HCEC 1CT (cell line): ENCODE measurements around the gene PICALM.

ENCODE experiments used
- DNase-seq: peaks from one replicate; pipeline ENCODE4 v3.0.0-alpha.2; 2017

PICALM gene

DNA sequence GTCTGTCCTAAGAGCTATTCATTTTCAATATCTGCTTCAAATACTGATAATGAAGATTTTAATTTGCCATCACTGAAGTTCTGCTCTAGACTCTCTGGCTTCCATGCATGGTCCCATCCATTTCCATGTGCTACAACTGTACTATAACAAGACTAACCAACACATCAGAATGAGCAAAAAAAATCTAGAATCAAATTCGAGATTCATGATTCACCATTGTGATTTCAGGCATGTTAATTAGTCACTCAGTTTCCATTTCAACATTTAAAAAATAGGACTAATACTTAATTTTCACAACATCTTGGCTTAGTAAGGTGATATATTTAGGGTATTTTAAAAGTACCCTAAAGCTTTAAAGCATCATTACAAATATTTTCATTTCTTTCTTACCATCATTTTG is 22.8 kb downstream of the PICALM start:
- peak; percentile 59 for DNase-seq

DNA sequence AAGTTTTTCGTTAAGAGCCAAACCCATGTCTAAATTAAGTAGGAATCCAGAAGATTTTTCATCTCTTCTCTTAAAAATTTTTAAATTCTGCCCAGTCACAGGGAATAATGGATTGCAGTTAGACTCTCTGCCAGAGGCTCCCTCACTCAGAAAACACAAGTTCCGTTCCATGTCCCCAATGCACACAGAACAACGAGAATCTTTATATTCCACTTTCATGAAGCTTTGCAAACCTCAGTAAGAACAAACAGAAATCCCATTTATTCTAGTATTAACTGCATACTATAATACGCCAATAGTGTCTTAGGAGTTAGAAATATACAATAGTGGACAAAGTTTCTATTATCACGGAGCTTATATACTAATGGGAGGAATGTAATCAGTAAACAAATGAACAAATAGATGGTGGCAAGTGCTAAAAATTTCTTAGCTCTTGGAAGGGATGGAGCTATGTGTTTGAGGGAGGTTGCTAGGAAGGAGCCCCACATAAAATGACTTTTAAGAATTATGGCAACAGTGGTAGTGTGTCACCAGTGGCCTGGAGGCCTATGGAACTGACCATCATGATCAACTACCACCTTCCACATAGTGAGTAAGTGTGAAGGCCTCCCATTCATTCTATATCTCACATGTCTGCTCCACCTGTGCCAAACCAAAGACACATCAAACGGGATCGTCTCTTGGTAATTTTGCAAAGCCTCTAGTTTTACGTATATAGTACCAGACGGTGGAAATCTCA is 24.9 kb downstream of the PICALM start:
- DNase-seq, result no peak

DNA sequence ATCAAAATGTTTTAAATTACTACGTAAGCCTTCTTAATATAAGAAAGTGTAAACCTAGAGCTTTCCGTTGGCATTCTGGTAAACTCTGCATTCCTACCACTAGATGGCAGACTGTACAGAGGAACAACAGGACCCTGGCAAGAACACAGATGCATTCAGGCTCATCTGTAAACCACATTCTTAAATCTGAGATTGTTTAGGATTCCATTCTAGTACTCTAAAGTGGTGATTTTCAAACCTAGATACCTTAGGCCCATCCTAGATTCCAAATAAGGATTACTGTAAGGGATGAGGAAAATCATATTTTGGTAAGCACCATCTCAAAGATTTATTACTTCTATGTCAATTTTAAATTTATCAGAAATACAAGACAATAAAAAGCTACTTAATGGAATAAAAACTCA is 26.9 kb downstream of the PICALM start:
- DNase-seq, result peak; percentile 85

DNA sequence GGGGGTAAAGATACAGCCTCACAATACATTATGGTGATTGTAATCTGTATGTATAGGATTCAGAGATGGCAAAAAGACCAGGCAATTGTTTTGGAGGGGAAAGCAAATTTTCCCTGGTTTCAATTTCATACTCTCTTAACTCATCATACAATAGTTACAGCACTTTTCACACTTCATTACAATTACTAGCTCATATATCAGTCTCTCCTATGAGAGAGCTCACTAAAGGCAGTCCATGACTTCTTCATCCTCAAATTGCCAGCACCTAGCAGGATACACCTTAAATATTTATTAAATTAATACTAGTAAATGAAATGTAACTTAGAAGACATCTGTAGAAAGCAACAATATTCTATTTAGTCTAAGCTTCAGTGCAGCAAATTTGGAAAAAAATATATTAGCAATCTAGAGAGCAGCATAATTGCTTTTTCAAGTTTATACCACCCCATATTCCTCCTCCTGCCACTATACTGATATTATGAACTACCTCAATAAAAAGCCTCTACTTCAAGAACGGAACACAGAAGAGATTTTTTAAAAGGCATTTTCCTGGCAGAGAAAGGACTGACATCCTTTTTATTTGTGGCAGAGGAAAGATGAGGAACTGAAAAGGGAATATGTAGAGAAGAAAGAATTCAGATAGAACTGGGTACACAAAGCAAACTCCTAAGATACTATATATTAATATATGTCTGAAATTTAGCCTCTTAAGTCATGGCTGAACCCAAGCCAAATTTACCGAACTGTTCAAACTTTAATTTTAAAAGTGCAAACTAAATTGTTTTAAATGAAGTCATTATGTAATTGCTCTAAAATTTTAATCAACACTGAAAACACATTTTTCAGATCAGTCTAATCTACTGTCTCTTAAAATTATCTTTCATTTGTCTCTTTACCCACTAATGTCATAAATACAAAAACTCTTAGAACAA is 27.7 kb downstream of the PICALM start:
- DNase-seq, result no peak

DNA sequence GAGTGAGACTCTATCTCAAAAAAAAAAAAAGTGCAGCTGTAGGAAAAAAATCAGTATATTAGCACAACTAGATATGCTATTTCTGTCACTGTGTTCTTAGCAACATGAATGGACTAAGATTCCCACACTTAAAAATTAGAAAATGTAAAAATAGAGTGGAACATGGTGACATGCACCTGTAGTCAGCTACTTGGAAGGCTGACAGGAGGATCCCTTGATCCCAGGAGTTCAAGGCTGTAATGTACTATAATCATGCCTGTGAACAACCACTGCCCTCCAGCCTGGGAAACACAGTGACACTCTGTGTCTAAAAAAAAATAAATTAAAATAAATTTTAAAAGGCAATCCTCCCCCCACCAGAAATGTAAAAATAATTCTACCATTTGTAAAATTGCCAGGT is 29.8 kb downstream of the PICALM start:
- DNase-seq, result no peak

DNA sequence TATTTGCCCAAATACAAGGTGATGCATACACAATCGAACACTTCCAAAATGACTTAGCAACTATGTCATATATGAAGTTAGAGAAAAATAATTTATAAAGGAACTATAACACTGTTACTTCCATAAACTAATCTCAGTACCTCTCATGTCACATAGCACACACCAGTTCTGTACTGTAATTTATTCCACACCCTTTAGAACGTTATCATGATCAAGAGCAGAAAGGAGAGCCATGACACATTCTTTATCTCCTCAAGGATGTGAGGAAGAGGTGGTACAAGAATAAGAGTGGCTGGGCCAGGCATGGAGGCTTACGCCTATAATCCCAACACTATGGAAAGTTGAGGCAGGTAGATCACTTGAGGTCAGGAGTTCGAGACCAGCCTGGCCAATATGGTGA is 31.1 kb downstream of the PICALM start:
- DNase-seq, result no peak

DNA sequence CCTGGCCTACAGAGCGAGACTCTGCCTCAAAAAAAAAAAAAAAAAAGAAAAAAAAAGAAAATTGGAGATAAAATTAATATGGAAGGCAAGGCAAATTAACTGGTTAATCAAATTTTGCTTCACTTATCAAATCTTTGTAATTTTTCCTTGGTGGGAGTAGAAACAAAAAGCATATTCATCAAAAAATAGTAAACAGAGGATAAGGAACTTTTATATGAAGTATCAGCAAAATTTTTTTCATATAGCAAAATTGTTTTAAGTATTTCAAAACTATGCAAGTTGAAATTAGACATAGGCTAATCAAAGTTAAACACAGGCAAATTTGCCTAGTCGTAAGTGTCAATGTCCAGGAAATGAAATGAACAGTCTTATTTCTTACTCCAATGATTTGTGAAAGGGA is 33.0 kb downstream of the PICALM start:
- no peak for DNase-seq

DNA sequence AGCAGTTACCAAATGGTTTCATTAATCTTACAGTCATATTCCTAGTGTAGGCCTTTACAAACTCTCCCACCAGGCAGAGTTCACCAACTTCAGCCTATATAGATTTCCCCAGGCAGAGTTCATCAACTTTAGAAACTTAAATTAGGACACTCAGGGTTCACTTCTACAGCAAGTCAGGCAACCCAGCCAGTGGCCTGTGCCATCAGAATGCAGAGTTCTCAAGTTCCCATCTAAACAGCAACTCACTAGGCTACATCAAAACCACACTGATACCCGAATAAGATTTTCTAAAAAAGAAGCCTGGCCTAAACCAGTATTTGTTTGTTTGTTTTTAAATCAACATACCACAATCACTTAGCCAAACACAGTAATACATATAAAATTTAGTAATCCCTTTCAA is 33.7 kb downstream of the PICALM start:
- no peak for DNase-seq

DNA sequence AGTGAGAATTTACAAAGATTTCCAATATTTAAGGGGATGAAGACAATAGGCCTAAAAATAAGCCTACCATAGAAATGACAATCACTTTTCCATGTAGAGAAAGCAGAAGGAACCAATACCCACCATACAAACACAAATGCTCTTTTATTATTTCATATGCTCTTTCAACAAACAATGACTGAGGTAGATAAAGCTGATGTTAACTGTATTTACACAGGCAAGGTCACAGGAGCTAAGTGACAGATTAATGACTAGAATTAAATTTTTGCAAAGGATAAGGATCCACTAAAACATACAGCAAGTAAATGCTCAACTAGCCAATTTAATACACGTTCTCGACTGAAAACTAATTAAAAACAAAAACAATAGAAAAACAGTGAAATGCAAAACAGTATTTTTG is 34.2 kb downstream of the PICALM start:
- DNase-seq, result no peak

DNA sequence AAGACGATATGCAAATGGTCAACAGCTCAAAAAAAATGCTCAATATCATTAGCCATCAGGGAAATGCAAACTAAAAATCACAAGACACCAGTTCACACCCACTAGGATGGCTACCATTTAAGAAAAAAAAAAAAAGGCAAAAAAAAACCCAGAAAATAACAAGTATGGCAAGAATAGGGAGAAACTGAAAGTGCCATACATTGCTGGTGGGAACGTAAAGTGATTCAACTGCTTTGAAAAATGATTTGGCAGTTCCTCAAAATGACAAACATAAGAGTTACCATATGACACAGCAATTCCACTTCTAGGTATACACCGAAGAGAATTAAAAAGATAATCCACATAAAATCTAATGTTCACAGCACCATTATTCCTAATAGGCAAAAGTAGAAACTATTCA is 47.5 kb downstream of the PICALM start:
- no peak for DNase-seq

DNA sequence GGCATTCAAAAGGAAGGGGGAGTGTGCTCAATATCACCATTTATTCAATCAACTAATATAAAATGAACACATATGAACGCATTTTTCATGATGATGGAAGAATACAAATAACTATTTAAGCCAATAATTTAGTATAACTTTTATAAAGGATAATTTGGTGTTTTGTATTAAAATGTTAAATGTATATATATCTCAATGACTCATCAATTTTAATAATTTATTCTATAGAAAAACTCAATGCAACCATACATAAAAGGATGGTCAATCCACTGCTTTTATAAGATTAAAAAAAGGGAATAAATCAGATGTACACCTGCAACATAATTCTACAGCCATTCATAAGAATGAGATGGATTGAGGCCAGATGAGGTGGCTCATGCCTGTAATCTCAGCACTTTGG is 50.6 kb downstream of the PICALM start:
- no peak for DNase-seq

DNA sequence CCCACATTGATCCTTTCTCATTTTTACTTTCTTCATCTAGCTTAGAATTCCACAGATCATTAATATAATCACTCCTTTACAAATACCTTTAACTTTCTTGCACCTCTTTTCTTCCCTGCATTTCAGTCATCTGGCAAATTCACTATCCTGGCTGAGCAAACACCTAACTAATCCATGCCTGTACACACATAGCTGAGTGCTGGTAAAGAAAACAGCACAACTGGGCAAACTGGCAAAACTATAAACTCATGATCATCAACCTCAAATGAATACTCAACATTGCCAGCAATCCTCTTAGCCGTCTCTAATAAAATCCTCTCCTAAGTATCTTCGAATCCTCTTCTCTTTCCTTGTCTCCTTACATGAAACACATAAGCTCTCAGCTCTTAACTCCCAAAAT is 52.4 kb downstream of the PICALM start:
- DNase-seq, result no peak

DNA sequence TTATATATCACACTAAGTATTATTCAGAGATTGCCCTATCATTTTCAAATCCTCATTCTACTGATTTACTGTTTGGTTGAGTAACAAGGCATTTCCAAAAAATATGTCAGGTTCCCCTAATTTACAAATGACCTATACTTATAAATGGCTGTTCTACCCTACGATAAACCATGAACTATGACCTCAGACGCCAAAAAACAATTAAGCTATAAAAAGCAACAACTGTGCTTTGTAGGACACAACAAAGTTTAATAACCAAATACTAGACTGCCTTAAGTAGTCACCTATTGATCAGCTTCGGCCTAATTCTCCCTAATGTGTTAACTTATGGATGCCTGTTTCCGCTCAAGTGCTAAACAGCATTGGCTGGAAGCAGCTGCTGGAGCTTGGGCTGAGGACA is 53.2 kb downstream of the PICALM start:
- DNase-seq, result no peak

DNA sequence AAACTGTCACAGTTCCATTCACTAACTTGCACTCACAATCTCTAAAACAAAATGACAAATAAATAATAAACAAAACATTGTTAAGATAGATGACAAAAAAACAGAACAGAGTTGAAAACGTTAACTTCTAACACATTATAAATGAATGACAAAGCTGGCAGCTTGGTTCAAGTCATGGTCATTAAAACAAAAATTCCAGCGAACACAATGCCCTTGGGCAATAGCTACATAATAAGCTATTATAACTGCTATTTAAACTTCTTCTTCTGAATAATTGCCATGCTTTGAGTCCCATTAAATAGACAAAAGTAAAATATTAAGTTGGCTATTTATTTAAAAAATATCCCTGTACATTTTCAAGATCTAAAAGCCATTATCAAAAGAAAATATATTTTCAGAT is 54.7 kb downstream of the PICALM start:
- no peak for DNase-seq

DNA sequence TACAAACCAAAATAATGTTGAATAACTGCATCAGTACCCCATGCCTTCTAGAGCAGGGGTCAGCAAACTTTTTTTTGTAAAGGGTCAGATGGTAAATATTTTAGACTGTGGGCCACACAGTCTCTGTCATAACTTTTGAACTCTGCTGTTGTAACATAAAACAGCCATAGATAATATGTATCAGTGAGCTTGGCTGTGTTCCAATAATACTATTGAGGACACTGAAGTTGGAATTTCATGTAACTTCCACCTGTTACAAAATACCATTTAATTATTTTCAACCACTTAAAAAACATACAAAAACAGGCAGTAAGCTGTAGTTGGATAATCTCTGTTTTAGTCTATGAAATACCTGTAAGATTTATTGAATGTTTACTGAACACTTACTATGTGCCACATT is 55.2 kb downstream of the PICALM start:
- no peak for DNase-seq

DNA sequence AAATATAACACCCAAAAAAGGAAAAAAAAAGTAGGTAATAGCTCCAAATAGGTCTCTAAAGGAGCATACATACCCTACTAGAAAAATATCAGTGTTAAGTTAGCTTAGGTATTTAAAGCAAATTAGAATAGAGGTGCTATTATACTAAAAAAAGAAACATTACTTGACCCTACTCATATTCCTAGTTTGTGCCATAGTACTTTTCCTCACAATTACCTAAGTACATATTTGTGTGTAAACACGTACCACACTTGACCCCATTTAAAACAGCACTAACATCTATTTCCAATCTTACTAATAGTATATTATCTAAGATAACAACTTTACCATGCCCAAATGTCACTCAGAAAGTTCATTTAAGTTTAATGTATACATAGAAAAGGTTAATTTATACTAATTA is 57.7 kb downstream of the PICALM start:
- DNase-seq, result no peak

DNA sequence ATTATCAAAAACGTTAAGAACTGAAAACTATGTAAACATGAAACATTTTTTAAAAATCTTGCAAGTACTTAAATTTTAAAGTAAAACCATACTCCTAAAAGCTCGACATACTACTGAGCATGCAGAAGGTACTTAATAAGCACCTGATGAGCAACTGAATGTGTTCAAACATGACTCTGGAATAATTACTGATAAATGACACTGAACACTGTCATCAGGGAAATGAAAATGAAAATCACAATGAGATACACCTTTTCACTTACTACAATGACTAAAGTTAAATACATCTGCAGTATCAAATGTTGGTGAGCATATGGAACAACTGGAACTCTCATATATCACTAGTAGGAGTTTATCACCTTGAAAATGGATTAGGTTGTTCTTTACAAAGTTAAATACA is 65.2 kb downstream of the PICALM start:
- no peak for DNase-seq

DNA sequence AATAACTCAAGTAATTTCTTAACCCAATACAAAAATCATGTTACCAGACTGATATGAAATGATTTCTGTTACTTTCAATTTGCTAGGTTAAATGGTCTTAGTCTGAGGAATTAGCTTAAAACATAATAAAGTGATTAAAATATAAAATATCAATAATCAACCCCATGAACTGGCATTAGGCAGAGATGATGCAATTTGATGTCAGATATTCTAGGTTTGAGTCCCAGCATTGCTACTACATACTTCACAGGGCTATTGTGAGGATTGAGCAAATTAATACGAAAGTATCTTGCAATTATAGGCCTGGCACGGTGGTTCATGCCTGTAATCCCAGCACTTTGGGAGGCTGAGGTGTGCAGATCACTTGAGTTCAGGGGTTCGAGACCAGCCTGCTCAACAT is 66.5 kb downstream of the PICALM start:
- no peak for DNase-seq

DNA sequence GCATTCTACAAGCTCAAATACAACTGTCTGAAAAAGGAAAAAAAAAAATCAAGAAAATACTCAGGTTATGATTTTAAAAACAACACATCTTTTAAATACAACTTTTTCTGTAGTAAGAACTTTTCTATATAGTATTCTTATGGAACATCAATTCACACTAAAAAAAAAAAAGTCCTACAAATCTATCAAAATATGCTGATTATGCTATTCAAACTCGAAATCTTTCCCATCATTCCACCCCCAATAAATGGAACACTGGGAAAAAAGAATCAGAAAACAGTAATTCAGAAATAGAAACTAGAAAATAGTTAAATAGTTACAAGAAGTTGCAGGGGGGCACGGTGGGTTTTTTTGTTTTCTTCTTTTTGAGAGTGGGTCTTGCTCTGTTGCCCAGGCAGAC is 77.4 kb downstream of the PICALM start:
- DNase-seq, result no peak

DNA sequence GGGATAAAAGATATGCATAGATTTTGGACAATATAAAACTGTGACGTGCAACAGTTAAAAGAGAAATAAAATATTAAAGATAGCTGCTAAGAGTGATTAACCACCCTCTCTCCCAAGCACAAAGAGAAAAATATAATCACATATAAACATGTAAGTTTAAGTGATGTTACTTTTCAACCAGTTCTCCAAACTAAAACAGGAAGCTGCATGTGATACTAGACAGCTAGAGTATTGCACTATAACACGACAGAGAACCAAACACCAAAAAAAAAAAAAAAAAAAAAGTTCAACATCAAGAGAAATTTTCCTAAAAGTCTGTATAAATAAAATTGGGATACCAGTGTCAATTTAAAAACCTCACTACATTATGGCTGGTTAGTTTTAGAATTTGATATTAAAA is 79.1 kb downstream of the PICALM start:
- no peak for DNase-seq

DNA sequence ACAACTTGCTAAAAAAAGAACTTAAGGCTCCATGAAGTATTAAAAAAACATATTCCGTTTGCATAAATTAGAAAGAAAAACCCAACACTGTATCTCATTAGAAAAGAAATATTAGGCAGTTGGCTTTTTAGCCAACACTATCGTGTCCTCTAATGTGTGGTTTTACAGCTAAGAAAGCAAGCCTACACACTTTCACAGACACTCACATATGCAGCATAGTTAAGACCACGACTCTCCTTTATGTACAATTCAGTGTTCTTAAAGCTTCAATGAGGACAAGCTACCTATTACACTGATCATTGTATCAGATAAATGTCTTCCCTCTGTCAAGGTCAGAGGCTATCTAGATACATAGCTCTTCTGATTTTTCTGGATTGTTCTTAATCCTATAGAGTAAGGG is 80.1 kb downstream of the PICALM start:
- DNase-seq, result no peak

DNA sequence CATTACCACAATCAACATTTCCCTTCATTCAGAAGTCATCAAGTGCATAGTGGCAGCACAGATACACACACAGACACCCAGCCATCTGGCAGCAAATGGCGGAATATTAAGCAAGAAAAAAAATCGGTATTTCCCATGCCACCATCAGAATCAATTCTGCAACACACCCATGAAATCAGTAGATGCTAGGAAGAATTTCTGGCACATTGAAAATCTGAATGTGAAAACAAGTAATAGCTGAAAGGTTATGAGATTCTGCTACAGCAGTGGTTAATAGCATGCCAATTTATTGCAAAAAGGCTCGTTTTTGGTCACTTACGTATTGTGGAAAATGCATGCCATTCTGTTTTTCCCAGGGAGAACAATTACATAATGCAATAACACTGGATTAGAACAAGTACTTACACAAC is 91.1 kb downstream of the PICALM start:
- no peak for DNase-seq

DNA sequence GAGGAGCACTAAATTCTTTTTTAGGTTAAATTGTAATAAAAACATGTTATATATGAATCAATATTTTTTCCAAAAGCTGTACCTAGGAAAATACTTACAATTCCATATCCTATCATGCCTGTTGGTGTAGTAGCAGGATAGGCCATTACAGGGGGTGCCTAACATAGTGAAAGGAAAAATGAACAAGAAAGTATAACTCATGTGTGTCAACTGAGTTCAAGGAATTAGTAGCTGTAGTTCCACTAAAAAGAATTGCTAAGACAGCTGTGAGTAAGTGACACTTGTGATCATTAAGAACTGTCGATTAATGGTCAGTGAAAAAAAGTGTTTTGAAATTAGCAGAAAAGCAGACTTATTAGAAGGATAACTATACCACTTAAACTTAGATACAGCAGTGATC is 92.4 kb downstream of the PICALM start:
- DNase-seq, result no peak

DNA sequence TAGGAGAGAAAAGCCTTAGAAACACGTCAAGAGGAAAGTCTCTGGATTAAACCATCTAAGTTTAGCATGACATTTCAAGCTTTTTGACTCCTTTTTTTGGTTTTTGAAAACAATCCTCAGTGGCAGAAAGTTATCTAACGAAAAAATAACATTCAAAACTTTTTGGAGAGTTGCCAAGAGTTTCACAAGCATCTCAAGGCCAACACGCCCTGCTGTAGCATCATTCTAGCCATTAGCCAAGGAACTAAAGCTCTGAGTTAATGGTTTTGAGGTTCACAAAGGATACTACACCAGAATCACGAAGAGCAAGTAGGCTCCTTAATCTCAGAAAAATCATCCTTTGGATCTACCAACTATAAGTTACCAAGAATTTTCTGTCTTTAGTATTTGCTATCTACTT is 94.8 kb downstream of the PICALM start:
- no peak for DNase-seq

DNA sequence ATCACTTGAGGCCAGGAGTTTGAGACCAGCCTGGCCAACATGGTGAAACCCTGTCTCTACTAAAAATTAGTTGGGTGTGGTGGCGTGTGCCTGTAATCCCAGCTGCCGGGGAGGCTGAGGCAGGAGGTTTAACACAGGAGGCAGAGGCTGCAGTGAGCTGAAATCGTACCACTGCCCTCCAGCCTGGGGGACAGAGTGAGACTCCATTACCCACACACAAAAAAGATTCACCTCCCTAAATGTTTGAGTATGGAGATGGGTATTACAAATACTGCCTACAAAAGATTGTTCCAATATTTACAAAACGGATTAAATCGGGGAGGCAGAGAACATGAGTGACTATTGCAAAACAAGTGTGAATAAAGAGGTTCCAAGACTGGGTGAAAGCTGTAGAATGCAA is 98.3 kb downstream of the PICALM start:
- no peak for DNase-seq
